RWPE2 (cell line): ENCODE results near the gene PES1.
A peak's percentile ranks its signal among the peaks of the same experiment; 100 is the strongest.

Experiments
- ATAC-seq: fragments of 200-7000 bp; cut with Tn5 transposase; 3 replicates; pipeline ENCODE4 v1.9.1; 2021; ENCODE audit warnings: low read depth
- DNase-seq: peaks from one replicate; pipeline ENCODE4 v3.0.0-alpha.2; 2020; ENCODE audit warnings: low spot score
- H3K27ac ChIP-seq: fragments of 450-650 bp; 2 replicates; pipeline ENCODE4 v1.5.1; 2017; ENCODE audit warnings: mild to moderate bottlenecking; ENCODE audit not compliant: poor library complexity, severe bottlenecking
- H3K27me3 ChIP-seq: fragments of 250-450 bp; sonication (Bioruptor Pico); 2 replicates; pipeline ENCODE4 v1.5.1; 2021; ENCODE audit warnings: mild to moderate bottlenecking, moderate library complexity; ENCODE audit not compliant: insufficient read depth, poor library complexity, severe bottlenecking
- H3K36me3 ChIP-seq: fragments of 250-450 bp; sonication (Bioruptor Pico); 2 replicates; pipeline ENCODE4 v1.5.1; 2020; ENCODE audit warnings: low read depth, mild to moderate bottlenecking, moderate library complexity
- H3K4me1 ChIP-seq: fragments of 250-450 bp; sonication (Bioruptor Pico); 2 replicates; pipeline ENCODE4 v1.5.1; 2021; ENCODE audit warnings: mild to moderate bottlenecking, moderate library complexity; ENCODE audit not compliant: insufficient read depth, poor library complexity, severe bottlenecking
- H3K4me3 ChIP-seq: fragments of 250-450 bp; sonication (Bioruptor Pico); 2 replicates; pipeline ENCODE4 v1.5.1; 2021; ENCODE audit warnings: mild to moderate bottlenecking, moderate library complexity; ENCODE audit not compliant: severe bottlenecking
- H3K9me3 ChIP-seq: fragments of 250-450 bp; sonication (Bioruptor Pico); 2 replicates; pipeline ENCODE4 v1.5.1; 2021; ENCODE audit warnings: mild to moderate bottlenecking, moderate library complexity; ENCODE audit not compliant: severe bottlenecking
- TF ChIP-seq, protein P1 (sequence below): fragments of 450-650 bp; IDR thresholded peaks from one replicate; pipeline ENCODE4 v1.5.1; 2017; ENCODE audit warnings: mild to moderate bottlenecking, moderate library complexity; ENCODE audit not compliant: poor library complexity, severe bottlenecking

Gene PES1

DNA sequence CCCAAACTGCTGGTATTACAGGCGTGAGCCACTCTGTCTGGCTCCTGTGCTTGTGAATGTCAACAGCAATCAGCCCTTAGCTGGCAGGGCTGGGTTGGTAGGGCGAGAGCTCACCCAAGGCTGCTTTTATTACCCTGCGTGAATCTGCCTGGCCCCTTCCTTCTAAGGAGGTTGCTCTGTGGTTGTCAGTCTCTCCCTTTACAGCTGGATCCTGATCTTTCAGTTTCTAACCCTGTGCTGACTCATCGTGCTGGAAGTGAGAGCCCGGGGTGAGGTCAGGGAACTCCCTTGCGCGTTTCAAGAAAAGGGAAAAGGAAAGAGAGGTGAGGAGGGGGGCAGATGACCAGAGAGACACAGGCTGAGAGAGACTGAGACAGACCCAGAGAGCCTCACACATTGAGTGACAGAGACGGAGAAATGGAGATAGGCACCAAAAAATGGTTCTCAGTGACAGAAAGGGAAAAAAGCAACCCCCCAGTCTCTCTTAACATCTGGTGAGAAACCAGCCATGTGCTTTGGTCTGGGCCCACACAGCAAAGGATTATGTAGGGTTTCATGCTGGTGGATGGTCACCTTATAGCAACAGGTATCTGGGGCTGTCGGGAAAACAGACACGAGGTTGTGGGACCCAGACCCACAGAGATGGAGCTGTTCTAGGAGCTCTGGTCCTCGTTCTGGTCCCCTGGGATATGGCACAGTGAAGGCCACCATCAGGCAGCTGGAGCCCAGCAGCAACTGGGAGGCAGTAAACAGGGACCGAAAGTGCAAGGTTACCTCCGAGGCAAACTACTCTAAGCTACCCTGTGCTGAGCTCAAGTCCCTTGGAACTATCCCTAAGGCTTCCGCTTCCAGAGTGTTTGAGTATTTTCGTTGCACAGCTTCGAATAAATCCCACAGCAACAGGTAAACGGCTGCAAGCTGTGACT lies 17.8 kb upstream of the PES1 start:
- peak overlapping the region; percentile 26 for H3K27ac ChIP-seq
- DNase-seq = no peak

DNA sequence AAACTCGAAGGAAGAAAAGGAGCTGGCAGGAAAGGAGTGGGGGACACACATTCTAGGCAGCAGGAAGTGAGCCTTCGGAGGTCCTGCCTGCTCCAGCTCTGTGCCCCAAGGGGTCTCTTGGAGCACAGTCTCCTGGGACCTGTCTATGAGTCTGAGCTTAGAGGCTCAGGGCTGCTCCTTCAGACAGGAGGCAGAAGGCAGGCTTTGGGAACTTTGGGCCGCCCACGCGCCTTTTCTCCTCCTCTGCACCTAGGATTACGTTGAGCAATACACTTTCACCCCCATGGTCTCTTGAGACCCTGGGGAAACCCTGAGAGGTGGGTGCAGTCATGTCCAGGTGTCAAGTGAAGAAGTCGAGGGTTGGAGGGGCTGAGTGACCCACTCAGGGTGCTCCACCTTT lies 16.2 kb upstream of the PES1 start:
- peaks cover 16% of the 10 kb centered on the region for H3K4me1 ChIP-seq
- DNase-seq (no peak), ATAC-seq (no peak)
- TF ChIP-seq, protein P1, sequence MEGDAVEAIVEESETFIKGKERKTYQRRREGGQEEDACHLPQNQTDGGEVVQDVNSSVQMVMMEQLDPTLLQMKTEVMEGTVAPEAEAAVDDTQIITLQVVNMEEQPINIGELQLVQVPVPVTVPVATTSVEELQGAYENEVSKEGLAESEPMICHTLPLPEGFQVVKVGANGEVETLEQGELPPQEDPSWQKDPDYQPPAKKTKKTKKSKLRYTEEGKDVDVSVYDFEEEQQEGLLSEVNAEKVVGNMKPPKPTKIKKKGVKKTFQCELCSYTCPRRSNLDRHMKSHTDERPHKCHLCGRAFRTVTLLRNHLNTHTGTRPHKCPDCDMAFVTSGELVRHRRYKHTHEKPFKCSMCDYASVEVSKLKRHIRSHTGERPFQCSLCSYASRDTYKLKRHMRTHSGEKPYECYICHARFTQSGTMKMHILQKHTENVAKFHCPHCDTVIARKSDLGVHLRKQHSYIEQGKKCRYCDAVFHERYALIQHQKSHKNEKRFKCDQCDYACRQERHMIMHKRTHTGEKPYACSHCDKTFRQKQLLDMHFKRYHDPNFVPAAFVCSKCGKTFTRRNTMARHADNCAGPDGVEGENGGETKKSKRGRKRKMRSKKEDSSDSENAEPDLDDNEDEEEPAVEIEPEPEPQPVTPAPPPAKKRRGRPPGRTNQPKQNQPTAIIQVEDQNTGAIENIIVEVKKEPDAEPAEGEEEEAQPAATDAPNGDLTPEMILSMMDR = no peak
- no peak overlapping the region for H3K4me3 ChIP-seq
- no peaks in the 10 kb centered on the region for H3K36me3 ChIP-seq
- no peak overlapping the region for H3K27ac ChIP-seq
- H3K9me3 ChIP-seq = no peaks in the 10 kb centered on the region
- no peaks in the 10 kb centered on the region for H3K27me3 ChIP-seq

More for the DNA sequence above, 17.8 kb upstream of the PES1 start:
- H3K27me3 ChIP-seq = no peaks in the 10 kb centered on the region
- H3K4me1 ChIP-seq = peaks cover 16% of the 10 kb centered on the region
- H3K9me3 ChIP-seq = no peaks in the 10 kb centered on the region
- no peak overlapping the region for H3K4me3 ChIP-seq
- TF ChIP-seq, protein P1 = no peak
- ATAC-seq = peak; percentile 95
- H3K36me3 ChIP-seq = no peaks in the 10 kb centered on the region

DNA sequence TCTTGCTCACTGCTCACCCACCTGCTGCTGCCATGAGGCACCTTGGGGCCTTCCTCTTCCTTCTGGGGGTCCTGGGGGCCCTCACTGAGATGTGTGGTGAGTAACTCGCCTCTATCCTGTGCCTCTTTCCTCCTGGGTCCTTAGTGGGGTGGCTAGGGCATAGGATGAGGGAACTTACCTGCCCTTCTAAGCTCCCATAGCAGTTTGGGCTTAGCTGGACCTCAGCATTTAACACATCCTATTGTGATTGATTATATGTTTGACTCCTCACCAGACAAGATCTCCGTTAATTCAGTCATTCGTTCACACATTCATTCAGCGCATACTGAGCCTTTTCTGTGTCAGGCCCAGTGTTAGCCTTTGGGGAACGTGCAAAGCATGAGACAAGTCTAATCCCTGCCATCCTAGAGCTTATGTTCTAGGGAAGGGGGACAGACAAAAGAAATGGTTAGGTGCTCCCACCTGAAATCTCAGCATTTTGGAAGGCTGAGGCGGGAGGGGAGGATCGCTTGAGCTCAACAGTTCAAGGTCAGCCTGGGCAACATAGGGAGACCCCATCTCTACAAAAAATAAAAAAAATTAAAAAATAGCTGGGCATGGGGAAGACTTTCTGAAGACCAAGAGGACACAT lies 15.7 kb upstream of the PES1 start:
- TF ChIP-seq, protein P1 = no peak
- Histone ChIP-seq H3K27me3 (no peaks in the 10 kb centered on the region), H3K4me1 (peaks cover 16% of the 10 kb centered on the region), H3K36me3 (no peaks in the 10 kb centered on the region), H3K9me3 (no peaks in the 10 kb centered on the region), H3K4me3 (no peak overlapping the region), H3K27ac (peak overlapping the region; percentile 2)
- DNase-seq = no peak
- no peak for ATAC-seq

DNA sequence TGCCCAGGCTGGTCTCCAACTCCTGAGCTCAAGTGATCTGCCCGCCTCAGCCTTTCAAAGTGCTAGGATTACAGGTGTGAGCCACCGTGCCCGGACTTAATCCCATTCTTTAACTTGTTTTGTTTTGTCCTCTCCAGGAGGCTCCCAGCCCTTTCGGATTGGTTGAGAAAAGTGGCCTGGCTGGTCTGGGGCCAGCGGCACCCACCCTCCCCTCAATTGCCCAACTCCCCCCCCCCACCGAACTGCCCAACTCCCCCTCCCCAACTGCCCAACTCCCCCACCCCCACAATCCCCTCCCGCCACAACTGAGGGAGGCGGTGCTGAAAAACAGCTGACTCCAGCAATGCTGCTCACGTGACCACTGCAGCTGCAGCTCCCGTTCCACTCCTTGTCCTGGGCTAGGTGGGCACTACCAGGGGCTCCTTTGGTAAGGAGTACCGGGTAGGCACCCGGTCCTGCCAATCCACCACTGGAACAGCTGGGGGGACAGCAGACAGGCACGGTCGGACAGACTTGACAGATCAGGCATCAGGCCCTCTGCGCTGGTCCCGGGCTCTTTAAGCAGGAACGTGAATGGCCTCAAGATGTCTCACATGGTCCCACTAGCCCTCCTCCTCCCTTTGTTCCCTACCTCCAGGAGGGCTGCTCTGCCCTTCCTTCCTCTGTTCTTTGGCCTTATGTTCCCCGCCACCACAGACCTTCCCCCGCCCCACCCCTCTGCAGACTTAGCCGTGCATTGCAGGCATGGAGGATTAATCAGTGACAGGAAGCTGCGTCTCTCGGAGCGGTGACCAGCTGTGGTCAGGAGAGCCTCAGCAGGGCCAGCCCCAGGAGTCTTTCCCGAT lies 15.0 kb upstream of the PES1 start, which contains the start of gene TCN2:
Gene TCN2, plus strand, starts transcription at position 720 of the 845 bp plus-strand sequence. CDS start 158 bp downstream, outside the sequence.
- DNase-seq (no peak), ATAC-seq (peak; percentile 50)
- TF ChIP-seq, protein P1 = no peak
- Histone ChIP-seq H3K36me3 (no peaks in the 10 kb centered on the region), H3K27ac (peak within 1 kb of the TSS; percentile 2), H3K4me1 (peaks cover 16% of the 10 kb centered on the region), H3K9me3 (no peaks in the 10 kb centered on the region), H3K4me3 (peak within 1 kb of the TSS; percentile 8), H3K27me3 (no peaks in the 10 kb centered on the region)
